TTC549 (cell line): ENCODE measurements around the gene TSPAN18.

Experiments
- FAIRE-seq: peaks from 2 replicates; lab custom pipeline; 2012; peaks lifted over from hg19 to GRCh38; lab: Jason Lieb, UNC

Gene TSPAN18

DNA sequence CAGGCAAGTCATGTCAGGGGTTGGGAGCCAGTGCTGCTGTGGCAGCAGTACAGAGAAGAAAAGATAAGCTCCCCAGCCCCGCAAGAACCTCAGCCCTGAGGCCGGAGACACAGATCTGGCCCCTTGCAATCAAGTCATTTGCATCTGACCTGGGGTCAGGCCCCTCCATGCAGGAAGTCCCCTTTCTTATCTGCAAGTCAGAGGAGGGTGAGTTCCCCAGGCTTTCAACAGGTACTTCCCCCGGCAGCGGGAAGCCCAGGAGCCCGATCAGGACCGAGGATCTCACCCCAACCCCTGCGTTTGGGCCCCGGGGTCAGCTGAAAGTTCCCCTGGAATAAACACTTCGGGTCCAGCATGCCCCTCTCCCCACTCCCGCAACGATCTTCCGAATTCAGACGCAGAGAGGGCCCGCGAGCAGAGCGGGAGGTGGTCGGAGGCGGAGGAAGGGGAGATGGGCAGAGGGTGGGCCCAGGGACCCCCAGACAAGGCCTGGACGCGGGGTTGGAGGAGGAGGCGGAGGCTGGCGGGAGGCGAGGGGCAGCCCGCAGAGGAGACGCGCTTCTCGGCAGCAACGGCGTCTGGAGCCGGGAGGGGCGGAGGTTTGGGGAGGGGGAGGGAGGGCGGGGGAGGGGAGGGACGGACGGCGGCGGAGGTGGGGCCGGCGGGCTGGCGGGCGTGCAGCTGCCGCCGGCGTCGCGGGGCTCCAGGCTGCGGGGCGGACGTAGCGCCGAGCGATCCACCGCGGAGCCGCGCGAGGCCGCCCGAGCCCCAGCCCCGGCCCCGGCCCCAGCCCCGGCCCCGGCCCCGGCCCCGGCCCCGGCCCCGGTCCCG is at the start of gene TSPAN18:
Gene TSPAN18 (plus strand): TSS at position 680 of the 831 bp plus-strand sequence. CDS start 179,455 bp downstream, outside the sequence.
- FAIRE-seq, result no peak

GRCh38 chr11:44680982-44681597 is 45.7 kb upstream of the TSPAN18 start:
- no peak for FAIRE-seq

DNA sequence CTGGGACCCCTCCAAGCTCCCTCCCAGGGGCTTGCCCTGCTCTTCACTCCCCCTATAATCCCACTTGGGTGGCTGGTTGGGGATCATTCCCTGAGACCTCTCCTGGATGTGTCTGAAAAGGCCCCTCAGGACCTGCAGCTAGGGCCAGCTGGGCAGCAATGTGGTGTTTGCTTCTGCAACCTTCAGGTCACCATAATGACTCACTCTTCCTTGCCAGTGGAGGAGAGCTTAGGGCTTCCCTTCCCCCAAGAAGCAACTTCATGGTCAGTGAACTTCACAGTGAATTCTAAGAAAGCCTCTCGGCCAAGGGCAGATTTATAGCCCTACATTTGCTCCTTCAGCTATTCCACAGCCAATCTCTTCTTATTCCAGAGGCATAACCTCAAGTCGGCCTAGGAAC is 45.1 kb upstream of the TSPAN18 start:
- no peak for FAIRE-seq

- no peak for FAIRE-seq
Measured at GRCh38 chr11:44684859-44685281, 41.9 kb upstream of the TSPAN18 start.

GRCh38 chr11:44687388-44687787 is 39.4 kb upstream of the TSPAN18 start:
- no peak for FAIRE-seq

GRCh38 chr11:44689265-44689664 is 37.5 kb upstream of the TSPAN18 start:
- FAIRE-seq, result no peak

DNA sequence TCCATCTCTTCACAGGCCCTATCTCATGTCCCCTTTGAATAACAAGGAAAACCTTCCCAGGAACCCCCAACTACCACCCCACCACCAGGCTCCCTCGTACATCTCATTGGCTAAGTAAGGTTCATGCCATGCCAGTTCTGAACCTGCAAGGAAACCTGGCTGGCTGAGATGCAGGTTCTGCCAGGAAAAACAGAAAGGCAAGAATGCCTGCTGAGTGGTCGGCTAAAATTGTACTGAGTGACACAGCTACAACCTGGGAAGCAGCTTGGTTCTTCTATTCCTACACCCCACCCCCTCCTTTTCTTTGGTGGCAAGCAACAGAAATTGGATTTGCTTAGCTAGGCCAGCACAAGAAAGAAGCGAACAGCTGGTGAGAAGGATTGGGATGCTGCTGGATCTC is 36.1 kb upstream of the TSPAN18 start:
- no peak for FAIRE-seq

DNA sequence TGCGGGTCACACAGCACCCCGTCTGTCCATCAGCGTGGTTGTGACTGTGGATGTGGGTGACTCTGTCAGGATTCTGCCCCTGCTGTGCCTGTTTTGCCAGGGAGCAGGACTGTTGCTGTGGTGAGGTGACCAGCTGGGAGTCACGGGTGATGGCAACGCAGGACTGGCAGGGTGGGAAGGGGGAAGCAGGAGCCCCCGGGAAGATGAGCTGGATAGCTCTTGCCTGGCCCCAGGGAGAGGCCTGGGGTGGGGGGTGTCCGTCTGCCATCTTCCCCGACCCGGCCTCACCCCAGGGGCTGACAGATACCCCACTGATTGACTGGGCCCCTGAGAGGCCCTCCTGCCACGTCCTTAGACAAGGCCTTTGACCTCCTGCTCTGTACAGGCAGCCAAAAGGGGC is 34.3 kb upstream of the TSPAN18 start:
- FAIRE-seq, result no peak

- FAIRE-seq, result no peak
Measured at GRCh38 chr11:44693654-44694119, 33.1 kb upstream of the TSPAN18 start.

DNA sequence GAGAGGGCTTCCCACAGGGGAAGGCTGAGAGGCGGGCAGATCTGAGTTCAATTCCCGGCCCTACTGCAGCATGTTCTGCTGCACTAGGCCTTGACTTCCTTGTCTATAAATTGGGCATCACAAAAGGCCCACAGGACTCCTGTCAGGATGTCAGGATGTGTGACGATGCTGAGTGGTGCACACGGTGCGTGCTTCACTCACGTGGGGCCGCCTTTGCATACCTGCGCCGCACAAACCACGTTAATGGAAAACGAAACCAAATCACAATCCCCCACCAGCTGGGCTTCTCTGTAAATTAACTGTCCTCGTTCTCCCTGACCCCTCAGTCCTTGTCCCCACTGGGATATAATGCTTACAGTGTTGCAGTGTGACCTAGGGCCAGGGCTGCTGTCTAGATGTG is 32.3 kb upstream of the TSPAN18 start:
- no peak for FAIRE-seq

GRCh38 chr11:44695169-44695833 is 31.5 kb upstream of the TSPAN18 start:
- no peak for FAIRE-seq

DNA sequence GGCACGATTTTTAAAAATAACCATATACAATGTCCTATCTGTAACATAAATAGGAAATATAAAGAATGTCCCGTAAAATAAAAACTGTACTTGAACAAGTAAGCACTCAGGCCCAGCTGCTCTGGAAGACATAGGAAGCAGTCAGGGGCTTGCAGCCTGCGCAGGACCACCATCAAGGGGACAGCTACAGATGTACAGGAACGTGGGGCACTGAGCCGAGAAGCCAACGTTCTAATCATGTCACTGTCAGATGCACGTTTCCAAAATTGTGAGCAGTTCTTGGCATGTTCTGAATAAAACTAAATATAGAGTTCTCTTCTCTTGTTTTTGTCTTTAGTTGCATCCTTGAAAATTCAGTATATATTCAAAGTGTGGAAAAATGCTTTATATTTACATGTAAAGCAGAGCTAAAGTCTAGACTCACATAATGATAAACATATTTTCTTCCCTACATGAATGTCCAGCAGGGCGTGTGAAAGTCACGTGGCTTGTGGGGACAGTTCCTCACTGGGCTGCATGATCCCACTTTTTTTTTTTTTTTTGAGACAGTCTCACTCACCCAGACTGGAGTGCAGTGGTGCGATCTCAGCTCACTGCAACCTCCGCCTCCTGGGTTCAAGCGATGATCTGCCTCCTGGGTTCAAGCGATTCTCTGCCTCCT is 28.4 kb upstream of the TSPAN18 start:
- FAIRE-seq, result no peak

GRCh38 chr11:44699497-44700408 is 27.0 kb upstream of the TSPAN18 start:
- no peak for FAIRE-seq

GRCh38 chr11:44701276-44701675 is 25.5 kb upstream of the TSPAN18 start:
- no peak for FAIRE-seq

GRCh38 chr11:44702889-44703288 is 23.9 kb upstream of the TSPAN18 start:
- no peak for FAIRE-seq

DNA sequence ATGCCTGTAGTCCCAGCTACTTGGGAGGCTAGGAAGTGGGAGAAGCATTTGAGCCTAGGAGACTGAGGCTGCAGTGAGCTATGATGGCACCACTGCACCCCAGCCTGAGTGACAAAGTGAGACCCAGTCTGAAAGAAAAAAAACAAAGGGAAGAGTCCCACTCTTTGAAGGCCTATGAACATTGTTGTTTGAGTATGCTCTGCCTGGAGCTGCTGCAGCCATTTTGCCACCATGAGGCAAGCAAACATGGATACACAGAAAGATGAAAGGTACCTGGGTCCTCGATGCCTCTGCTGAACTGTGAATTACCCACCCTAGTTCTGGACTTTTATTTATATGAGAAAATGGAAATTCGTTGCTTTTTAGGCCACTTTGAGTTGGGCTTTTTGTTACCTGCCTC is 19.7 kb upstream of the TSPAN18 start:
- no peak for FAIRE-seq

- no peak for FAIRE-seq
Measured at GRCh38 chr11:44708009-44708408, 18.8 kb upstream of the TSPAN18 start.

DNA sequence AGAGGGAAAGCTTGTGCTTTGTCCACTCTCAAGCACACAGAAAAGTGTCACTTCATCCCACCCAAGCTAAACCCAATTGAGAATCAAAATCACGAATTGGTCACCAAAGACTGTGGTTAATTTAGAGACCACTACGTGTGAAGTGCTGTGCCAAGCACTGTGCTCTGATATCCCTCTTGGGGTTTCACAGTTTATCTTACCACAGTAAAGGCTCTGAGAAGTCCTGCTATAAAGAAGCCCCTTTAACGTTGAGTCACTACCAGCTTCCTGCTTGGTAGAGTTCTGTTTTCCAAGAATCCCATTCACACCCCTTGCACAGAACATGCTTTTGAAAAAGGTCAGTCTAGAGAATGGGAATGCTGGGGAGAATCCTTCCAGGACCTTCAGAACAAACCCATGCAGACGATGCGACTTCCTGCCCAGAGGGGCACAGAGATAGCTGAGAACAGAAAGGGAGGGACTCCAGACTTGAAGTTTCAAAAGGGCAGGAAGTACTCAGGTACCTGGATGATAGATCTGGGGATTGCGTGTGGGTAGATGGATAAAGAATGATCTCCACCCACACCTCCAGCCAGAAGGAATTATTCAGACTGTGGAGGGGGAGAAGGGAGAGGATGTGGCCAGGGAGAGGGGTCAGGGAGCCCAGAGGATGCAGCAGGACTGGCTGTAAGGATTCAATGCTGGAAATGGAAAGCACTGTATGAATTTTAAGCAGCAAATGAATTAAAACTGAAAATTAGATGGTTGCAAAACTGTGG is 18.1 kb upstream of the TSPAN18 start:
- FAIRE-seq, result no peak

DNA sequence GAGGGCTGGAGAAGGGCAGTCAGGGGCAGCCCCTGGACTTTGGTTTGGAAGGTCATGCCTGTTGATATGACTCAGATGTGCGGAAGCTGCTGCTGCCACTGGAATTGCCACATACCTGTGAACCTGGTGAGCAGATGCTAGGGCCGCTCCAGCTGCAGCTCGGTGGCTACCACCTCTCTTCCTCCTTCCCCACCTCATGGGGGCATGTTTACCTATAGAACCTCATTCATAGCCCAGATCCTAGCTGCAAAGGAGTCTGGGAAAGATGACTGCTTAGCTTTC is 17.5 kb upstream of the TSPAN18 start:
- no peak for FAIRE-seq

GRCh38 chr11:44709966-44710365 is 16.8 kb upstream of the TSPAN18 start:
- FAIRE-seq, result no peak
